ENCODE data around the gene PLXNA2. TPM values are rescaled to one million over a fixed set of nuclear protein-coding genes. Genes with fewer than 3 reads are reported as not detected.

Gene PLXNA2
- total and polyA plus RNA-seq, 2 of the 4 experiments (the other 2 are of a cell fraction) = 0.72 to 1.1 TPM

- no peak overlapping the region for H3K14ac ChIP-seq (replicated peaks; ENCODE audit: low read depth, low read length)
- DNase-seq (no peak), ATAC-seq (ENCODE audit: low read depth) (no peak)
- BruUV-seq (replicated peaks) = no TSS peak
- CTCF ChIA-PET = no interaction called here
- no peak overlapping the region for H2BK20ac ChIP-seq (ENCODE audit: low read depth, low read length)
- H3K23ac ChIP-seq (ENCODE audit: low read depth, low read length) = no peak overlapping the region
- TF ChIP-seq CHD1 (IDR thresholded peaks at IDR 0.05; ENCODE audit: low read depth, low read length) (no peak), BHLHE40 (IDR thresholded peaks at IDR 0.05; ENCODE audit: low read depth, low read length) (no peak), MXI1 (IDR thresholded peaks at IDR 0.05; ENCODE audit: borderline replicate concordance, low read depth, low read length) (no peak), NFE2L2 (IDR thresholded peaks at IDR 0.05; ENCODE audit: low read depth, low read length) (no peak), ELK1 (IDR thresholded peaks at IDR 0.05; ENCODE audit: borderline replicate concordance, low read depth, low read length) (no peak), POLR2A (IDR thresholded peaks at IDR 0.05; ENCODE audit: low read depth, low read length) (no peak), CTCF (conservative IDR thresholded peaks at IDR 0.05; ENCODE audit: low read depth, low read length) (no peak)
- no peaks in the 10 kb centered on the region for H4K20me1 ChIP-seq (ENCODE audit: insufficient read depth, low read length)
- H2BK15ac ChIP-seq (ENCODE audit: low read depth, low read length) = no peak overlapping the region
- dilution Hi-C loops (cut with HindIII; ENCODE audit: low sequenced_read_pairs, unreplicated experiment) = no loop called here
- H3K36me3 ChIP-seq (ENCODE audit: control insufficient read depth, insufficient read depth, low read length) = no peaks in the 10 kb centered on the region
- H4K8ac ChIP-seq (ENCODE audit: low read depth in 2 of 2, low read length in 2 of 2) = no peak overlapping the region
- intact Hi-C loops (cut with micrococcal nuclease) = no loop called here
- H4K5ac ChIP-seq (ENCODE audit: low read depth, low read length) = no peak overlapping the region
- no peak overlapping the region for H3K4ac ChIP-seq (ENCODE audit: low read depth, low read length)
- no peak overlapping the region for H3K4me3 ChIP-seq (ENCODE audit: insufficient read depth, low read depth, low read length)
- in situ Hi-C loops (cut with MboI; ENCODE audit: low sequenced_read_pairs) = no loop called here
- WGBS, 2 experiments (ENCODE audit: extremely low coverage in 2 of 2, insufficient read length in 1 of 2) = 33% methylated on average over 1 of the region's 1 CpG; no CpG with 5 or more reads in 1 of the 2 experiments
- H3K9me3 ChIP-seq (ENCODE audit: control insufficient read depth, insufficient read depth, low read length) = no peaks in the 10 kb centered on the region
- H3K79me1 ChIP-seq (ENCODE audit: low read depth in 1 of 2, low read length in 2 of 2) = no peaks in the 10 kb centered on the region
- no peaks in the 10 kb centered on the region for H3K4me1 ChIP-seq (ENCODE audit: control insufficient read depth, insufficient read depth, low read length)
- no peak overlapping the region for H2BK5ac ChIP-seq (ENCODE audit: low read depth, low read length, poor library complexity, severe bottlenecking)
- no peak overlapping the region for H2AK9ac ChIP-seq (replicated peaks; ENCODE audit: low read depth, low read length, poor library complexity)
- H3K27ac ChIP-seq (ENCODE audit: insufficient read depth, low read length) = no peak overlapping the region
- H3K56ac ChIP-seq (ENCODE audit: extremely low read depth, insufficient read depth, low read length) = no peak overlapping the region
- POLR2A ChIA-PET (ENCODE audit: unreplicated experiment) = no interaction called here
- peaks cover under 1% of the 10 kb centered on the region for H3K27me3 ChIP-seq (ENCODE audit: control insufficient read depth, insufficient read depth, low read length)
- no peak overlapping the region for H2BK120ac ChIP-seq (ENCODE audit: low read depth, low read length)
- H3K18ac ChIP-seq (ENCODE audit: low read depth, low read length) = no peak overlapping the region
- no peak overlapping the region for H4K91ac ChIP-seq (ENCODE audit: insufficient read depth, low read depth, low read length)
- H2AFZ ChIP-seq (replicated peaks; ENCODE audit: low read length, poor library complexity) = no peak overlapping the region
- H3K9ac ChIP-seq (ENCODE audit: low read depth, low read length) = no peak overlapping the region
- H3K9me1 ChIP-seq (ENCODE audit: insufficient read depth, low read length) = no peaks in the 10 kb centered on the region
- no peak overlapping the region for H3K4me2 ChIP-seq (ENCODE audit: low read depth, low read length)
- H2AK5ac ChIP-seq (ENCODE audit: low read depth, low read length) = no peak overlapping the region
Measured at GRCh38 chr1:208278638-208279037, 34.5 kb upstream of the PLXNA2 start.
